Heart left ventricle (tissue), 16 donors: ENCODE data around the gene SLC35E3. TPM values are rescaled to one million over a fixed set of nuclear protein-coding genes. Genes with fewer than 3 reads are reported as not detected.

Source experiments
- ATAC-seq, 4 donors: fragments of 200-7000 bp; cut with Tn5 transposase; one replicate each; pipeline ENCODE4 v1.9.1; 2020 to 2022; ENCODE audit warnings: moderate library complexity in 4 of 4, mild to moderate bottlenecking in 3 of 4, moderate number of reproducible peaks in 1 of 4
- DNase-seq, 5 donors: peaks; one replicate each; pipeline ENCODE4 v3.0.0-alpha.2; 2020
- H3K27ac ChIP-seq, 12 donors: fragments of 200-600 bp; sonication (generic) in 4 of 12; one replicate each; pipeline versions ENCODE4 v1.5.0 to v1.8.0; 2016 to 2022; ENCODE audit warnings: mild to moderate bottlenecking in 2 of 12
- H3K27me3 ChIP-seq, 9 donors: fragments of 200-600 bp; sonication (generic) in 2 of 9; one replicate each; pipeline versions ENCODE4 v1.5.1 to v1.8.0; 2016 to 2022; ENCODE audit warnings: mild to moderate bottlenecking in 3 of 9
- H3K36me3 ChIP-seq, 9 donors: fragments of 200-600 bp; sonication (generic) in 2 of 9; one replicate each; pipeline versions ENCODE4 v1.5.0 to v1.8.0; 2018 to 2022; ENCODE audit warnings: mild to moderate bottlenecking in 2 of 9
- H3K4me1 ChIP-seq, 12 donors: fragments of 200-600 bp; sonication (generic) in 4 of 12; one replicate each; pipeline versions ENCODE4 v1.5.0 to v1.8.0; 2016 to 2022; ENCODE audit warnings: mild to moderate bottlenecking in 3 of 12
- H3K4me3 ChIP-seq, 12 donors: fragments of 200-600 bp; sonication (generic) in 4 of 12; one replicate each; pipeline versions ENCODE4 v1.5.0 to v1.8.0; 2017 to 2022; ENCODE audit warnings: mild to moderate bottlenecking in 9 of 12, moderate library complexity in 4 of 12
- H3K9me3 ChIP-seq, 12 donors: fragments of 200-600 bp; sonication (generic) in 4 of 12; one replicate each; pipeline versions ENCODE4 v1.5.0 to v1.8.0; 2016 to 2022; ENCODE audit warnings: mild to moderate bottlenecking in 1 of 12
- CTCF ChIP-seq, 12 donors: fragments of 200-600 bp; sonication (generic) in 4 of 12; IDR thresholded peaks; one replicate each; pipeline versions ENCODE4 v1.5.0 to v1.8.0; 2018 to 2022; ENCODE audit warnings: antibody characterized with exemption in 12 of 12, mild to moderate bottlenecking in 5 of 12
- POLR2A ChIP-seq, 2 donors: fragments of 450-650 bp; IDR thresholded peaks; one replicate each; pipeline ENCODE4 v1.6.1; 2017; ENCODE audit warnings: antibody characterized with exemption in 2 of 2, mild to moderate bottlenecking in 2 of 2, moderate library complexity in 2 of 2
- WGBS, 4 donors: extraction: QIAGEN DNeasy Blood & Tissue Kit in 2 of 4; methylation state at CpG; one replicate each; pipeline versions ENCODE4 v1.1.5 to v1.1.7; 2013 to 2018; 5-methylcytosine and 5-hydroxymethylcytosine counted together
- intact Hi-C, 10 donors: fragments of 100-400 bp; cut with DNase I; formaldehyde crosslinking; loops; one replicate each; pipeline versions ENCODE4 v1.11.1 to v1.14.2; 2022
- polyA plus RNA-seq, 2 donors: library from polyadenylated mRNA; stranded (reverse); fragments of 200-250 nt; gene quantifications; one replicate each; pipeline ENCODE4 v1.2.3, GENCODE V29; 2013
- total RNA-seq, 9 donors: library from RNA; depleted of rRNA in 2 of 9; stranded (reverse); fragments of >200 nt in 2 of 9; fragmentation: NEBNext Ultra II Directional in 3 of 9; extraction: Animal tissue kit (Norgen Biotek cat#: 25700) in 3 of 9; gene quantifications; one replicate each; pipeline versions ENCODE4 v1.1.0 to v1.2.4, GENCODE V29; 2016 to 2023
- donor health status: ischemic (EF 13 %, LVEDD 7.1; RV severe dilation, severe dysfunction).
- donor health status: healthy with polysubstance abuse.
- donor health status: DM: no; HTN: yes; CAD: no.
- donor health status: DM: no; HTN: no; CAD: no.
- donor health status: ischemic (EF 25% LVEDD 6.9; RV normal size, moderate dysfunction).
- donor health status: ischemic (EF 25% LVEDD 5.7; RV mildly dilated, moderate dysfunction).
- donor health status: healthy.
- donor health status: DM: yes; HTN: yes; CAD: no.
- donor health status: ischemic (EF 35%, LVEDD 5.7; RV mildly dilated, moderate dysfunction).
- donor health status: nonischemic (EF 11% LVEDD 7.7; RV severe dilation, severe dysfunction).
- donor health status: DM: yes; HTN: yes; CAD: no.
- donor health status: PGD.
- donor health status: ischemic (EF 29% LVEDD 5.4; RV normal size, mild dysfunction).
- donor health status: nonischemic (EF 23%, LVEDD 6.1; RV moderate dilation, normal function).

The SLC35E3 gene
- total and polyA plus RNA-seq, 11 donors, result 2.6 to 8.6 (median 5.4) TPM

- 93 to 97% (median 96%) methylated on average over 3 of the region's 3 CpGs for WGBS, 4 donors
- ATAC-seq (no peak), DNase-seq (no peak)
- no peaks in the 10 kb centered on the region for H3K4me1 ChIP-seq
- no peak overlapping the region for H3K4me3 ChIP-seq
- TF ChIP-seq POLR2A (IDR thresholded peaks at IDR 0.05) (no peak), CTCF (IDR thresholded peaks at IDR 0.05) (no peak)
- no peaks in the 10 kb centered on the region for H3K9me3 ChIP-seq
- H3K36me3 ChIP-seq, result peaks cover 0 to 92% (median 58%) of the 10 kb centered on the region in 9 donors
- intact Hi-C loops, result no loop called here
- H3K27me3 ChIP-seq, result no peaks in the 10 kb centered on the region
- no peak overlapping the region for H3K27ac ChIP-seq
These were observed 16.7 kb downstream of the SLC35E3 start for GRCh38 chr12:68762691-68763090.

GRCh38 chr12:68765696-68766095 lies 19.7 kb downstream of the SLC35E3 start:
- Histone ChIP-seq H3K4me3 (no peak overlapping the region), H3K27me3 (no peaks in the 10 kb centered on the region), H3K9me3 (no peaks in the 10 kb centered on the region), H3K4me1 (no peaks in the 10 kb centered on the region), H3K36me3 (peaks cover 0 to 67% (median 38%) of the 10 kb centered on the region in 9 donors), H3K27ac (no peak overlapping the region)
- TF ChIP-seq CTCF (IDR thresholded peaks at IDR 0.05), result no peak
- TF ChIP-seq POLR2A (IDR thresholded peaks at IDR 0.05), result no peak
- 95 to 97% (median 97%) methylated on average over 1 of the region's 1 CpG for WGBS, 4 donors
- intact Hi-C loops, result no loop called here
- DNase-seq (no peak), ATAC-seq (no peak)

- no peaks in the 10 kb centered on the region for H3K27me3 ChIP-seq
- H3K9me3 ChIP-seq, result no peaks in the 10 kb centered on the region
- no peak for DNase-seq
- no peaks in the 10 kb centered on the region for H3K4me1 ChIP-seq
- WGBS, 4 donors, result 90 to 97% (median 95%) methylated on average over 2 of the region's 2 CpGs
- no peak for TF ChIP-seq CTCF (IDR thresholded peaks at IDR 0.05)
- TF ChIP-seq POLR2A (IDR thresholded peaks at IDR 0.05), result no peak
- intact Hi-C loops, result no loop called here
- H3K4me3 ChIP-seq, result no peak overlapping the region
- H3K36me3 ChIP-seq, result peaks cover 0 to 64% (median 29%) of the 10 kb centered on the region in 9 donors
- ATAC-seq, result no peak
- H3K27ac ChIP-seq, result no peak overlapping the region
These were observed 20.7 kb downstream of the SLC35E3 start for GRCh38 chr12:68766646-68767045.

GRCh38 chr12:68767191-68767590 lies 21.2 kb downstream of the SLC35E3 start:
- H3K9me3 ChIP-seq, result no peaks in the 10 kb centered on the region
- intact Hi-C loops, result no loop called here
- H3K4me1 ChIP-seq, result no peaks in the 10 kb centered on the region
- peaks cover 0 to 63% (median 29%) of the 10 kb centered on the region in 9 donors for H3K36me3 ChIP-seq
- ATAC-seq, result no peak
- no peak overlapping the region for H3K4me3 ChIP-seq
- no peak for DNase-seq
- no peaks in the 10 kb centered on the region for H3K27me3 ChIP-seq
- TF ChIP-seq POLR2A (IDR thresholded peaks at IDR 0.05), result no peak
- no peak for TF ChIP-seq CTCF (IDR thresholded peaks at IDR 0.05)
- WGBS, 4 donors, result 89 to 97% (median 96%) methylated on average over 7 of the region's 7 CpGs
- H3K27ac ChIP-seq, result no peak overlapping the region
